Embryonic facial prominence (tissue), 1 donor: ENCODE measurements around the gene ADAMTS6.
"Not testable (repeated sequence)": the region's sequence is repeated elsewhere in the genome, so short reads cannot be mapped to it uniquely, and the experiment has no call there.

Experiments used
- DNase-seq: peaks from one replicate; pipeline ENCODE4 v3.0.0-alpha.2; 2016; ENCODE audit errors: extremely low spot score

ADAMTS6 gene

DNA sequence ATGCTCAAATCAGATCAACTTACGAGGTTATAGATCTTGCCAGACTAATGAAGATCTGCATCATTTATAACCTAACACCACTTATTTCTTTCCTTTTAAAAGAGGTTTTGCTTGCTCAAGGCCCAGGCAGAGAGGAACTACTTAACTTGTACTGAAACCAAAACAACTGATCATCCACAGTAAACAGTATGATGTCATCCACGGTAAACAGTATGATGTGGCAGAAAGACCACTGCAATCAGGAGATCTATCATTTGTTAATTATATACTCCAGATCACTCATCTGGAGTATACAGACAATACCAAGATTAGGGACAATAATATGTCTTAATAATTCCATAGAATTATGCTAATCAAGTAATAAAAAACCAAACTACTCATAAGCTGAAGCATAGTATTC, 116.8 kb downstream of the ADAMTS6 start:
- no peak for DNase-seq

DNA sequence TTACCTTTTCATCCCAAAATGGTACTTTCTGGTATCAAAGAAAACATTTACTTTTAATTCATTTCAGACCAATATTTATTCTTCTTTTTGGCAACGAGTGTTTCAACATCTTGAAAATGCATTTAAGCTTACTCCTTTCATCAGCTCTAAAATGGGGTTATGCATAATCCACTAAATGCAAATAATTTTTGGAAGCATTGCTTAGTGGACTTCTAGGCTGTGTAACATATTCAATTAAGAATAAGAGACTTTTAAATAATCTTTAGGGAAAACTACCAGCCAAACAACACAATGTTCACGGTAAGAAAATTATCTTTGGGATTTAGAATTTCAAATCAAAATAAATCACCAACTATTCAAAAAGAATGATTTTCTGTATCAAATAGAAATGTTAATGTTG, 118.2 kb downstream of the ADAMTS6 start:
- no peak for DNase-seq

DNA sequence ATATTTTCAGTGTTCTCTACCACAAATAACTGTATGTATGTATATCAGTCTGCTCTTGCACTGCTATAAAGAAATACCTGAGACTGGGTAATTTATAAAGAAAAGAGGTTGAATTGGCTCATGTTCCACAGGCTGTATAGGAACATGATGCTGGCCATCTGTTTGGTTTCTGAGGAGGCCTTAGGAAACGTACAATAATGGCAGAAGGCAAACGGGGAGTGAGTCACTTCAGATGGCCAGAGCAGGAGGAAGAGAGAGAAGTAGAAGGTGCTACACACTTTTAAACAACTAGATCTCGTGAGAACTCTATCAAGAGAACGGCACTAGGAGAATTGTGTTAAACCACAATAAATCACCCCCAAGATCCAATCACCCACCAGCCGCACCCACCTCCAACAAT, 121.7 kb downstream of the ADAMTS6 start:
- DNase-seq = no peak

DNA sequence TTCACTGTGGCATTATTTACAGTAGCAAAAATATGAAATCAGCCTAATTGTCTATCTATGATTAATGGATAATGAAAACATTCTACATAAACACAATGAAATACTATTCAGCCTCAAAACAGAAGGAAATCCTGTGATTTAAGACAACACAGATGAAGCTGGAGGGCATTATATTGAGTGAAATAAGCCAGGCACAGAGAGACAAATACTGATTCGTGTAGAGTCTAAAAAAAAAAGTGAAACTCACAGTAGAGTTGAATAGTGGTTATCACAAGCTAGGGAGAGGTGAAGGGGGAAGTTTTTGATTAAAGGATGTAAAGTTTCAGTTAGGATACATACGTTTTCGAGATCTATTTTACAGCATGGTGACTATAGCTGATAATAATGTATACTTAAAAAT, 122.2 kb downstream of the ADAMTS6 start:
- no peak for DNase-seq

DNA sequence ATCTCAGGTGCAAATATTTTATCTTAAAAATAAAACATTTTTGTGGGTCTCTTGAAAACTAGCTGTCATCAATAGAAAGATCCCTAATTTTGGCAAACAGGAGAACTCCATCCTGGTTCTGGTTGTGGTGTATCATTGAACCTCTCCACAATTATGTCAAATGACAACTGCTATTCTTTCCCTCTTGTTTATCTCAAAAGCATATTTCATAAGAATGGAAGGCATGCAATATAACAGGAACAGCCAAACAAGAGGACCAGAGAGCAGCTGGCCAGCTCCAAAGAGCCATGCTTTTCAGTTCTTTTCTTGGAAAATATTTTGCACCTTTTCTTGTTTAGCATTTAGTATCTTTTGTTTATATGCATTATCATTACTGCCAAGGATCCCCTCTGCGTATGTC, 125.4 kb downstream of the ADAMTS6 start:
- no peak for DNase-seq

DNA sequence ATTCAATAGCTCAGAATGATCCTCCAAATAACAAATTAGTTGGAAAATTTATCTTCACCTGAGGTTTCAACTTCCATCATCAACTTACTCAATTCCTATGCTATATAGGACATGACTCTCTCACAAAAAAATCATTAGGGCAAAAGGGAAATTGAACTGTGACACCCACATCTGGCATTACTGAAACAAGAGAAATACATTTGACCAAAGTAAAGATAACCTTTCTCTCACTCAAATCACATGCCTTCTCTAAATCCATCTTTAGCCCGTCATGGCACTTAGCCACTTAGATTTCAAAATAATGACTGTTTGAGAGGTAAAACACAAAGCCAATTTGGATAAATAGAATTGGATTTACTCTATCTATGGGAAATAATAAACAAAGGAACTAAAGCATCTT, 126.4 kb downstream of the ADAMTS6 start:
- DNase-seq = no peak

DNA sequence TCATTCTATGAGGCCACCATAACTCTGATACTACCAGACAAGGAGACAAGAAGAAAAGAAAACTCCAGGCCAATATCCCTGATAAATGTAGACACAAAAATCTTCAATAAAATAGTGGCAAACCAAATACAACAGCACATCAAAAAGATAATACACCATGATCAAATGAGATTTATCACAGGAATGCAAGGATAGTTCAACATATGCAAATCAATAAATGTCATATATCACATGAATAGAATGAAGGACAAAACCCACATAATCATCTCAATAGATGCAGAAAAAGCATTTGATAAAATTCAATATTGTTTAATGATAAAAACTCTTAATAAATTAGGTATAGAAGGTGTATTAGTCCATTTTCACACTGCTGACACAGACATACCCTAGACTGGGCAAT, 139.9 kb downstream of the ADAMTS6 start:
- no peak for DNase-seq

DNA sequence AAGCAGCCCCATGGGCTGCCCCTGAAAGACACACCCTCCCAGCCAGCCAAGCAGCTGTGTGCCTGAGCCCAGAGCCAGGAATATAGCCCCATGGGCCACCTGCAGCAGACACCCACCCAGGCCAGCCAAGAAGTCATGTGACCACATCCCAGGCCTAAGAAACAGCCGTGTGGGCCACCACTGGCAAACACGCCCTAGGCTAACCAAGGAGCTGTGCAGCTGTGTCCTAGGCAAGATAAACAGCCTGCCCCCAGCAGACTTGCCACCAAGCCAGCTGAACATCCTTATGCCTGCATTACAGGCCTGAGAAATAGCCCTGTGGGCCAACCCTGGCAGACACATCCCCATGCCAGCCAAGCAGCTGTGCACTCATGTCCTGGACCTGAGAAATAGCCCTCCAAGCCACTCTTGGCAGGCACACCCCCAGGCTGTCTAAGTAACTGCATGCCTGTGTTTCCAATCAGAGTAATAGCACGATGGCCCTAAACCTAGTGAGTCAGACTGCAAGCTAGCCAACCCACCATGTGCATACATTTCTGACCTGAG, 143.0 kb downstream of the ADAMTS6 start:
- DNase-seq = no peak

DNA sequence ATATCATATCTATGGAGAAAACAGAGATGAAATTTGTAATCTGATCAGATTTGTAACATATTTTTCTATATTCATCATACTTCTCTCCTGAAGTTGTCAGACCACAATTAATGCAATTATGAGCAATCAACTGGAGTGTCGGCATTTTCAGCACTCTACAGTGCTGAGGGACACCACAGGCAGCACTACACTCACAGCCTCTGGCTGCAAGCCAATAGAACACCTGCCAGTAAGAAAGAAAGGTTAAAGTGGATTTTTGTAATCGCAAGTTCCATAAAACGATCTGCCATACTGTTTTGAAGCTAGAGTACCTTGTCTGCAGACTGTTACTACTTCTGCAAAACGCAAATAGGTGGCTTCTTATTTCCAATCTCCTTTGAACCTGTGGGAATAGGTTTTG, 147.6 kb downstream of the ADAMTS6 start:
- DNase-seq = no peak

DNA sequence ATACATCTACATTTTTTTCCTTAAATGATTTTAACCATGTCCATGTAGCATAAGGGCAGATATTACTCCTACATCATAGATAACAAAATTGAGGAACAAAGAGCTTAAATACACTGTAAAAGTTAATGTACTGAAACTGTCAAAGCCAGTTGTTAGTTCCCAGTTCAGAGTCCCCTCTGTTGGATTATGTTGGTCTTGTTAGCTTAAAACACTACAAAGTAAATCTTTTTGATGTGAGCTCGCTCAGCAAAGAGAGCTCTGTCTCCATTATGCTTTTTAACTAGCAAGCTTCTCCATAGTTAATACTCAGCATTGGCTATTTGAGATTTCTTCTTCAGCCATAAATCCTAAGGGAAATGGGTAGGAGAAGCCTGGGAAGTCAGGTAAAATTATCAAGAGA, 149.1 kb downstream of the ADAMTS6 start:
- DNase-seq = no peak

DNA sequence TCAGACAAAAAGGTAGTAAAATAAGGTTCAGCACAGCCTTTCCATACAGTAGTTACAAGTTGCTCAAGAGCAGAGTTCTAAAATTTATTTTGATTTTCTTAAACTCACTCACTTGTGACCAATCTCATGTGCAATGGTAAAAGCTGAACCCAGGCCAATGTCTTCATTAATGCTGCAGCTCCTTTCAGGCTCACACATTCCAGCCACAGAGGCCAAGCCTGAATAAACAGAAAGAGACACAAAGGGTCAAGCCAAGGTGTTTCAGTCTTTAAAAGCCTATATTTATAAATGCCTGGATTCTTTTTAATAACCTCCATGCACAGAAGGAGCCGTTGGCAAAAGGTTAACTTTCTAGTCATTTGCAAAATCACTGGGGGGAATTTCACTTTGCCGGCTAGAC, 152.5 kb downstream of the ADAMTS6 start:
- DNase-seq = no peak

DNA sequence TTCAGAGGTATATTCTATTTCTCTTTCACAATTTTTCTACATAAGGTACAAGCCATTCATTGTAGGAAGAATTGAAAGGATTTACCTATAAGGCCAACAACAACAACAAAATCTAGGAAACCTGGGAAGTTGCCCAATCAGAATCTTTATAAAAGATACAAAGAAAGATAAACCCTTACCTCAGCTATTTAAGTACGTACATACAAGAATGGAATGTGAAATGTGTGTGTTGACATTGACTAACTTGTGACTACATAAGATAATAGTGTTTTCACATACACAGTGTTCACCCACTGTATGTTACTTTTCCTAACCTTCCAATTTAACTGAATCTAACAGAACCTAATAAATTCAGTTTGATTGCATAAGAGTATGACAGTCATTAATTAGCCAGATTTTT, 154.1 kb downstream of the ADAMTS6 start:
- DNase-seq = no peak

DNA sequence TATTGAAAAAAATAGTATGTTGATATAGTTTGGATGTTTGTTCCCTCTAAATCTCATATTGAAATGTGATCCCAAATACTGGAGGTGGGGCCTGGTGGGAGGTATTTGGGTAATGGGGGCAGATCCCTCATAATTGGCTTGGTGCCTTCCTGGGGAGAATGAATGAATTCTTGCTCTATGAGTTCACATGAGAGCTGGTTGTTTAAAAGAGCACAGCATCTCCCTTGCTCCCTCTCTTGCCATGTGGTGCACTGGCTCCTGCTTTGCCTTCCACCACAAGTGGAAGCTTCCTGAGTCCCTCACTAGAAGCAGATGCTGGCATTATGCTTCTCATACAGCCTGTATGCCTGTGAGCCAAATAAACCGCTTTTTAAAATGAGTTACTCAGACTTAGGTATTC, 154.8 kb downstream of the ADAMTS6 start:
- no peak for DNase-seq

DNA sequence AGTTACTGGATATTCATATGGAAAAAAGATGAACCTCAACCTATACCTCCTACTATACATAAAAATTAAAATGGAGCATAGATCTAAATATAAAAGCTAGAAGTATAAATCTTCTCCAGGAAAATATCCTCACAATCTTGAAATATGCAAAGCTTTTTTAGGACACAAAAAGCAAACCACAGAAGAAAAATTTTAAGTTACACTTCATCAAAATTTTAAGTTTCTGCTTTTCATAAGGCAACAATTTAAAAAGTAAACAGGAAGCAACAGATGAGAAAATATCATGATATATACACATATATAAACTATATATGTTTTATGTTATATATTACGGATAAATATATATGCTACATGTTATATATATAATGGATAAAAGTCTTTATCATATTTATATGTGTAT, 157.5 kb downstream of the ADAMTS6 start:
- DNase-seq = no peak

DNA sequence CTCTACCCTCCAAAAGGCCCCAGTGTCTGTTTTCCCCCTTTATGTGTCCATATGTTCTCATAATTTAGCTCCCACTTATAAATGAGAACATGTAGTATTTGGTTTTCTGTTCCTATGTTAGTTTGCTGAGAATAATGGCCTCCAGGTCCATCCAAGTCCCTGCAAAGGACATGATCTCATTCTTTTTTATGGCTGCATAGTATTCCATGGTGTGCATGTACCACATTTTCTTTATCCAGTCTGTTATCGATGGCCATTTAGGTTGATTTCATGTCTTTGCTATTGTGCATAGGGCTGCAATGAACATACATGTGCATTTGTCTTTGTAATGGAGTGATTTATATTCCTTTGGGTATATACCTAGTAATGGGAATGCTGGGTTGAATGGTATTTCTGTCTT, 161.0 kb downstream of the ADAMTS6 start:
- DNase-seq = not testable (repeated sequence)

DNA sequence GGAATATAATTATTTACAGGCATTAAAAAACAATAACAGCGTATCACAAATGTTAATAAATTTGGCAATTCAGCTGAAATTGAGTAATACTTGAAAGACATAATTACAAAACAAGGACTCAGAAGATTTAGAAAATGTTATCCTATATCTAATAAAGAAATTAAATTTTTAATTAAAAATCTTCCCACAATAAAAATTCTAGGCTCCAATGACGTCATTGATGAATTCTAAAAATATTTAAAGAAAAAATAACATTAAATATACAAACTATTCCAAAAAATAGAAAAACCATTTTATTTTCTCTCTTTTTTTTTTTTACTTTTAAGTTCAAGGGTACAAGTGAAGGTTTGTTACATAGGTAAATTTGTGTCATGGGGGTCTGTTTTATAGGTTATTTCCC, 161.5 kb downstream of the ADAMTS6 start:
- DNase-seq = no peak

DNA sequence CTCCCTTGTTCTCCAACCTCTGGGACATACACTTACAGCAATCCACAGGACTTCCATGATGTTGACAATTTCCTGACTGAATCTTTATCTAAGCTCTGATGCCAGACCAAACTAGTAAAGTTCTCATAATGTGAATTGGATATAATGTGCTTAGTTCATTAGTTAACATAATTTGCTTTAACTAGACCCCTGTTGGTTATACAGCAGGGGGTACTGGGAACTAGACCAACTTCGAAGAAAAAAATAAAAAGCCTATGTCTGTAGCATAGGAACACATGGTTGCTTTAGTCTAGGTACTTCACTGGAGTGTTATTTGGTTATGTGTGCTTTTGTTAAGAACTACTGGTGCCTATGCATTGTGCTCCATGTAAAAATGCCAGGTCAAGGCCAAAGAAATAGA, 173.8 kb downstream of the ADAMTS6 start:
- DNase-seq = no peak

DNA sequence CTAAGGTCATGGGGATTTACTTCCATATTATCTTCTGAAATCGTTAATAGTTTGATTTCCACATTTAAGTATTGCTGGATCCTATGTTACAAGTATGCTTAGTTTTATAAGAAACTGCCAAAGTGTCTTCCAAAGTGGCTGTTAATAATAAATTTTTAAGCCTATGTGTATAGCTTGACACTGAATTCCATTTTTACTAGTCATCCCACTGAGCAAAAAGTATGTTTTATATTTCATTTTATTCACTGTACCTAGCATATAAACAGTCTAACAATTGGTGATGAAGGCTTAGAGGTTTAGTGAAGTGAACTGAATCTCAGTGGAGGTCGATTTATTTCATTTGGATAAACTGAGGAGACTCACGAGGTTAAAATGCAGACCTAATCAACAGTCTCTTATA, 174.6 kb downstream of the ADAMTS6 start:
- no peak for DNase-seq

DNA sequence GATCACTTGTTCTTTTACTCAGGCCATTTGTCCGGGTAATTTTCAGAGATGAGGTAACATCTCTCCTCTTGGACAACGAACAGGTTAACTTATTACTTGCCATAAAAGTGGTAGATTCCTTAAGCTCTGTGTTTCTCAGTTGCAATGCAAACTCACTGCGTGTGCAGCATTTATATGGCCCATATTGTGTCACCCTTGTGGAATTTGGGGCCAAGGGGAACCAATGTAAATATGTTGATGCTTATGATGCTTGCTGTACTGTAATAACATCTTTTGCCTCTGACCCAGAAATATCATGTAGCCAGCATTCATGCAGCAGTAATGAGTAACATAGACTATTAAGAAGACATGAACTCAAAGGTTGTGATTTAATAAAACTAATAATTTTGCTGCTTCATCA, 175.8 kb downstream of the ADAMTS6 start:
- no peak for DNase-seq

DNA sequence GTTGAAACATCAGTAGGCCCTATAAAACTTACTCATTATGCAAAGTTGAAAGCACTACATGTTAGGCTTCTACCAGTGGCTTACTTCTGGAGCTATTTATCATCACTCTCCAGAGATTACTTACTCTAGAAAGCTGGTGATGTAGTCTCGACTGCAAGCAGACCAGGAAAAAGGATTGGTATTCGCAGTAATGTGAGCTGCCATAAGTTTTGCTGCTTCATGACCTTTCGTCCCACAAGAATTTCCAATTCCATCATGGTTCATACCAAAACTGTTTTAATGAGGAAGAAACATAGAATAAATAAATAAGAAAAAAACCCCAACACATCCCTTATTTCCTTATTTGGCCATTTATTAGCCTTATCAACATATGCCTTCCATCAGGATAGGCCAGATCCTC, 181.9 kb downstream of the ADAMTS6 start:
- DNase-seq = no peak

DNA sequence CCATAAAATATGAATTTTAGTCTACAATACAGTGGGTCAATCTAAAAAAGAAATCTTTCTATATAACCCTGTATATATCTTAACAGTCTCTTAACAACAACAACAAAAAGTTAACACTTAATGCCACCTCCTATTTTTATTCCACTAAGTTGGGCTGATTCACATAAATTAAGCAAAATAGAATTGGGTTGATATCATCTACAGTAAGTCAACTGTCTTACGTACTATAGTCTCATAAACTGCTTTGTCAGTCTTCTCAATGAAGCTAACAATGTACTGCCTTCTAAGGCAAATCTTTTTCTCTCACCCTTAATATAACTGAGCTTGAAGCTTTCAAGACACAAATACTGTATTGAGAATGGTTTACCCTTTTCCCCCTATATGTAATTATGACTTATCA, 185.7 kb downstream of the ADAMTS6 start:
- no peak for DNase-seq

DNA sequence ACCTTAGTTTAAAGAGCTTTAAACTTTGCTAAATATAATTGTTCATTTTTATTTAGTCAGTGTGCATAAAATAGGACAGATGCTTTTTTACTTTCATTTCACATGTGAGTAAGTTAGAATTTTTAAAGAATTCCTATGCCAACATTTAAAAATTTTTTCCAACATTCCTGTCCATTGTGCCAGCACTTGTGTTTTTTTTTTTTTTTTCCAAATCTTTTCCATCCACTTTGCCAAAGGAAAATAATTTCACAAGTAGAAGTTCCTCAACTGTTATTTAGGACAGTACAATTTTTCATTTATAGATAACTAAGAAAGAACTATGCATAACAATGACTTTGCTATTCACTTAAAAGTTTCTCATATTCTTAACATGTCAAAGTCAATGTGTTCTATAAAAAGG, 189.5 kb downstream of the ADAMTS6 start:
- no peak for DNase-seq

DNA sequence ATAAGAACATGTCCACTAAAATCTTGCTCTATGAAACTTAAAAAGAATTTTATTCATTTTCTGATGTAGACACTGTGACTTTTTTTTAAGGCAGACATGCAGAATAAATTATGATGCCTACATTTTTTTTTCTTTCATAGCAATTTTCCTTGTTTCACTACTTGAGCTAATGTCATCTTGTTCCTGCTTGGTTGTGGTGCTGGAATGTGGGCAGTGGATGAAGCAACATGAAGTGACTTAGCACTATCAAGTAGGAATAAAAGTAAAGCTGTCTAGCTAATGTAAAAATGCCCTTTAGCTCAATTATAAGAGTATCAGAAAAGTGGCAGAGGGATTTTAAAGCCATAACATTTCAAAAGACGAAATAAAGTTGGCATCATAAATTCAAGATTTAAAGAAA, 191.0 kb downstream of the ADAMTS6 start:
- DNase-seq = no peak

DNA sequence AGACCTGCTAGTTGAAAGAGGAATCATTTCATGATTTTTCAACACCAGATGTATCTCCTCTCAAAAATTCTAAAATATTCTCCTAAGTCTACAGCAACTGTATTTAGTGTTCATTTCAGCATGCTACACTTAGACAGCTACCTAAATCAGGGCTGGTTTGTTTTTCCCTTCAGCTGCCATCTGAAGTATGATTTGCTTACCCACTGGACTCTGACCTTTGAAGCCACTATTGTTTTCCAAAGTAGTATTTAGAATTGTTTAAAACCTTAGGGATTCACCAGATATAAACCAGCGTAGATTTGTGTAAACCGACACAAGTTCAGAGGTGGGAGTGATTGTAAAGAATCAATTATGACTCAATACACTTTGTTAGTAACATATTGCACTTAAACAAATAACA, 193.1 kb downstream of the ADAMTS6 start:
- no peak for DNase-seq

DNA sequence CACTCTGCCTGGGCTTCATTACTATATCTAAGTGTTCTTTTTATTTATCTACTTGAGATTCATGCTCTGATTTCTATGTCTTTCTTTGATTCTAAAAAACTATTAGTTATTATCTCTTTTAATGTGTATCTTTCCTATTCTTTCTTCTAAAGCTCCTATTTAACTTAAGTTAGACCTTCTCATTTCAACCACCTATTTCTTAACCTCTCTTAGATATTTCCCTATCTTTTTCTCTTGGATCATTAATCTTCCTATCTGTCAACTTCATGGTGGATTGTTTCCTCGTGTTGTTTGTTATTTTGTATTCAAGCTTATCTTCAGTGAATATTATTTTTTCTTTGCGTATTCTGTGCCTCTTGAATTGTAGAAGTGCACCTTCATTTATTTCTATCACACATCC, 202.1 kb downstream of the ADAMTS6 start:
- DNase-seq = no peak
